NCI-H2196 (cell line): Measurements from ENCODE around the gene JPH4.

Experiments used
- DNase-seq: peaks from one replicate; lab custom pipeline; 2025; ENCODE audit not compliant: unreplicated experiment; lab: John Stamatoyannopoulos, UW

Gene JPH4

GRCh38 chr14:23580152-23580926 lies 1.7 kb upstream of the JPH4 start:
- no peak for DNase-seq

DNA sequence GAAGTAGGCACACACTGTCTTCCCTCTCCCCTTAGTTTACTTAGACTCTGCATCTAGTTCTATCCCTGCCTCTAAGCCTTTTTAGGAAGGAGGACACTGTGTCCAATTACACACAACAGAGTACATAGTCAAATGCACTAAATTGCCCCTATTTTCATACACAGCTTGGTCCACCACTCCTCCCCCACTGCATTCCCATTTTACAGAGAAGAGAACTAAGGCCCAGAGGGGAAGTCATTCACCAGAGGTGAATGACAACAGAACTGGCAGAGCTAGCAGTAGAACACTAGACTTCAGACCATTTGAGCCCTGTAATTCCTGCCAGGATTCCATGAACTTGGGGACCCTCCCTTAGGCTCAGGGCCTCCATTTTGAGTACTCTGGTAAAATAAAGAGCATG lies 1.1 kb upstream of the JPH4 start:
- DNase-seq = no peak

- no peak for DNase-seq
Measured at GRCh38 chr14:23579311-23579630, 681 bp upstream of the JPH4 start.

DNA sequence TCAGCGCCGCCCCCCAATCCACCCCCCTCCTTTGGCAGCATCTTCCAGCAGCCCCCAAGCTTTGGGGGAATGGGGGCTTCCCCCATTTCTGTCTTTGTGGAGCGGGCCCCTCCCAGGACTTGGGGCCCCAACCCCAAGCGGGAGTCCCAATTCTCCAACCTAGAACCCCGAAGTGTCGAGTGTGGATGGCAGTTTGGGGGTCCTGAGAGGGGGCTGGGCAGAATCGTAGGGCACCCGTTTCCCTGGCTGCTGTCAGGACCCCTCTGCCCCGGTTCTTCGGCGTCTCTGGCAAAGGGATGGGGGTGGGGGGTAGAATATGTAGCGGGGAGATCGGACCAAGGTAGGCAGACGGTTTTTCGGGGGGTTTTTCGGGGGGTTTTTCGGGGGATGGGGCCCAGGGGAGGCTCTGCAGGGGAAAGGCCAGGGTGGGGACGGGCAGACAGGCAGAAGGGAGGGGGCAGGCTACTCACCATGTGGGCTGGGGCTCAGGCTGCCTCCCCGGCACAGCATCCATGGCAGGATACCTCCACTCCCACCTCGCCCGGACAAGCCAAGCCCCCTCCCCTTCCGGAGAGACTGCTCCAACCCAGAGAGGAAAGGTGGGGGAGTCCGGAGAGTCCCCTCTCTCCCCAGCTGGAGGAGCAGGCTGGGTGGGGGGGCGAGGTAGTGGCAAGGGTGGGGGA lies 739 bp downstream of the JPH4 start:
- DNase-seq = no peak

DNA sequence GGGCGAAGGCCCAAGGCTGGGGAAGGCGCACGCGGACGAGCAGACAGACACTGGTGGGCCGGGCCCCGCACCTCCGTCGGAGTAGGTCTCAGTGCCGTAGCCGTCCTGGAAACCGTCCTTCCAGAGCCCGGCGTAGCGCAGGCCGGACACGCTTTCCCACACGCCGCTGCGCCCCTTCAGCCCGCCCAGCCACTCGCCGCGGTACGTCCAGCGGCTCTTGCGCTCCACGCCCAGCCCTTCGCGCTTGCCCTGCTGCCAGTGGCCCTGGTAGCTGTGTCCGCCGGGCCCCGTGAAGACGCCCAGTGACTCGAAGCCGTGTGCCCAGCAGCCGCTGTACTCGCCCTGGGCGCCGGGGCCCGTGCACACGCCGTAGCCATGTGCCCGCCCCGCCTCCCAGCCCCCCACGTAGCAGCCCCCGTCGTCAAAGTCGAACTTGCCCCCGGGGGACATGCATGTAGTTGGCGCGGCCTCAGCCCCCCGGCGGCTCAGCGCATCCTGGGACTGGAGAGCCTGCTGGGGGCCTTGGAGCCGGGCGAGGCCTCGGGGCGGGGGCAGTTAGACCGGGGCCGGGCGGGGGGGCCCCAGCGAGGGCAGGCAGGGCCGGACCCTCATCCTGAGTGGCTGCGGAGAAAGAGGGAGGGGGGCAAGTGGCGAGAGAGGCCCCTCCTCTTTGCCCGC lies 1.4 kb downstream of the JPH4 start:
- no peak for DNase-seq

DNA sequence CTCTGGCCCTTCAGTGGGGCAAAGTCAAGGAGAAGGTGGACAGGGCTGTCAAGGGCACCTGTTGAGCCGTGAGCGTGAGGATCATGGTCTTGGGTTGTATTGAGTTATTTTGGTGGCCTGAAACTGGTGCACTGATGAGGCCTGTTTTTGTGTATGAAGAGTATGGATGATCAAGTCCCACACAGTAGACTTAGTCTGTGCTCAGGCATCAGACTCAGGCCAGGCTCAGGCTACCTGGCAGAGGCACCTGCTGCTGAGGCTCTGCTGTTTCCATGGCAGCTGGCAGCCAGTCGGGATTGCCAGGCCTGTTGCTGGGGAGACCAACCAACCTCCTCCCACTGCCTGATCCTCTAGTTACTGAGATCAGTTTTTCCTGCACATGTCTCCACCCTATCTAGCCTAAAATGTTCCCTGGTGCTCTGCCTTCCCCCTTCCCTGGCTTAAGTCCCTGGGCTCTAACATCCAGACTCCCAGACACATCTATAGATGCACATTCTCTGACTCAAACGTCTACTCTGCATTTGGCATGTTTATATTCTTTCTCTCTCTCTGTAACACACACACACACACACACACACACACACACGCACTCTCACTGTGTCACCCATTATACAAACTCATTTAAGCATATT lies 5.1 kb downstream of the JPH4 start:
- peak; percentile 84 for DNase-seq

- DNase-seq = no peak
Measured at GRCh38 chr14:23572836-23573235, 5.8 kb downstream of the JPH4 start.

DNA sequence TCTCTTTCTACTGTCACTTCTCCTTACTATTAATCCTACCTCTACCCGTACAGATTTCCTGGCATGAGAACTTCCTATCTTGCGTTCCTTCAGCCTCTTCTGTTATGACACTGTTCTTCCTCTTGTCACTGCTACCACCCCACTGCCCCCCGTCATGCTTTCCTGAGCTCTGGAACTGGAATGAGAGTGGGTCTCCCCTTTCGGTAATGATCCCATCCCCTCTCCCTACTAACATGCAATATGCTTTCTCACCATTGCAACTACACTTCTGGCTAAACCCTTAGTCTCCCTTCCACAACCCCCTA lies 6.1 kb downstream of the JPH4 start:
- no peak for DNase-seq

GRCh38 chr14:23571701-23572523 lies 6.7 kb downstream of the JPH4 start:
- no peak for DNase-seq

DNA sequence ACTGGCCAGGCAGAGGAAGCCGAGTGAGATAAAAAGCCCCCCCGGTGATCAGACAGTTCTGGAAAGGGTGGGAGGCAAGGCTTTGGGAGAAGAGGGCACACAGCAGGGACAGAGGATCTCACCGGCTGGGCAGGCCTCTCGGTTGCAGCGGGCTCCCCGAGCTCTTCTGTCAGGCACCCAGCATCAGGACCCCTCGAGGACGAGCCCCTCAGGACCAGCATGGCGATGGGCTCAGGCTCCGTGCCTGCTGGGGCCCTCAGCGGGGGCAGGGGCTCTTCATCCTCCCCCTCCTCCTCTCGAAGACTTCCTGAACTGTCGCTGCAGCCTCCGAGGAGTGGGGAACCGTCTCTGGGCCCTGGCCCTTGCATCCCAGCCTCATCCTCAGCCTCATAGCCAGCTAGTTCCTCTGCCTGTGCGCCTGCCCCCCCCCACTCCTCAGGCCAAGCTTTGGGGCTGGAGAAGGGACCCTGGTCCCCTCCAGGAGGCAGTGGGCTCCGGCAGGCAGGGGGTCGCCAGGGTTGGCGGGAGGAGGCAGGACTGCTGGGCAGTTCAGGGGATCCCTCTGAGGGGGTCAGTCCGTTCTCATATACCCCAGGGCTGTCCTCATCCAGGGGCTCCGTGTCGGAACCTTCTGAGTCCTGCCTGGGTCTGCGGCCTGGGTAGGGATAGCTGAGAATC lies 7.6 kb downstream of the JPH4 start:
- no peak for DNase-seq

GRCh38 chr14:23569443-23570151 lies 9.0 kb downstream of the JPH4 start:
- peak; percentile 92 for DNase-seq

DNA sequence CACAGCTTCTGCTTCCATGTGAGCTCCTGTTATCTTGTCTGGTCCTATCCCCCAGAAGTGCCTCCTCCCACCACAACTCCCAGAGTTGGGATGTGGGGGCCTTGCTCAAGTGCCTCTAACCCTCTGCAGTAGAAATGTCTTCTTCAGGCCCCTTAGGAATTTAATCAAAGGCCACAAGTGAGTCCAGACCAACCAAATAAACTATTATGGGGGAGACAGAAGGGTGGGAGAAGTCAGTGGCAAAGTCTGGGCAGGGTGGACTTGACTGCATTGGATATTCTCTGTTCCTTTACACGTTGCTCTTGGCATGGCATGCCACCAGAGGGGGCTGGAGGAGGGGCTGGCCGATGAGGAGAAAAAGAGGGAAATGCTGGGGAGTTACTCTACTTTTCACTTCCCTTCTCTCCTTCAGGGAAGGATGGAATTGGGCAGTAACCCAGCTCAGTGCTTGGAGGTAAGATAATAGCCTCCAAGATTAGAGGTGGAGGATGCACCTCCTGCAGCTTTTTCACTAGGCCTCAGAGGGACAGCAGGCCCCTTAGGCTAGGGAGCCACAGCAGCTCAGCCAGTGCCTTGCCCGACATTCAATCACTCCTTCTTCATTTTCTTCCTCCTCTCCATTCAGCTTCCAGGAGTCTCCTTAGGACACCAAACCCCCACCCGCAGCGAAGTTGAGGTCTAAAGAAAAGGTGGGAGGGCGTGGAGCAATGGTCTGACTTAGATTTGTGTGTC lies 9.8 kb downstream of the JPH4 start:
- peak; percentile 48 for DNase-seq

DNA sequence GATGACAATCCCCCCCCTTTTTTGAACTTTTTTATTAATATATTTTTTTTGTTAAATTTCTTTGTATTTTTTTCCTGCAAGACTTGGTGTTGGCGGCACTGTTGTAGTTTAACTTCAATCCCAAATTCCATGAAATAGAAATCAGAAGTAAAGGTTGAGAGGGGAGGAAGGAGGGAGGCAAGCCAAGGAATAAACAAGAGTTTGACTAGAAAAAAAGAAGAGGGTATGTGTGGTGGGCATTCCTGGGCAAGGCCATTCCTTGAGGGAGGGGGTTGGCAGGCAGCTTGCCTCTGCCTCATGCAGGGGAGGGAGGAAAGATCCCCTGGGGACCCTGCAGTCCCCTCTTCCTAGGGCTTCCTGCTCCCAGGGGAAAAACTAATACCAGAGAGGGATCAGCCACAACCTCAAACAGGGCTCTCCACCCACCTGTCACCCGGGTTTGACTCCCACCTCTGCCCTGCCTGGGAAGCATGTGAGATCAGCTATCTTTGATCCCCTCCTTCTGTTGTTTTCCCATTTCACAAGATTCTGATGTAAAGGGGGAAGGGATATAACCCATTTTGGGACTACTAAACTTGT lies 10.5 kb downstream of the JPH4 start:
- no peak for DNase-seq

GRCh38 chr14:23567186-23568020 lies 11.2 kb downstream of the JPH4 start, which contains the start of gene AP1G2:
Gene AP1G2 (minus strand): TSS chr14:23567791. CDS start chr14:23567314, 477 bp downstream.
- peak; percentile 89 for DNase-seq

DNA sequence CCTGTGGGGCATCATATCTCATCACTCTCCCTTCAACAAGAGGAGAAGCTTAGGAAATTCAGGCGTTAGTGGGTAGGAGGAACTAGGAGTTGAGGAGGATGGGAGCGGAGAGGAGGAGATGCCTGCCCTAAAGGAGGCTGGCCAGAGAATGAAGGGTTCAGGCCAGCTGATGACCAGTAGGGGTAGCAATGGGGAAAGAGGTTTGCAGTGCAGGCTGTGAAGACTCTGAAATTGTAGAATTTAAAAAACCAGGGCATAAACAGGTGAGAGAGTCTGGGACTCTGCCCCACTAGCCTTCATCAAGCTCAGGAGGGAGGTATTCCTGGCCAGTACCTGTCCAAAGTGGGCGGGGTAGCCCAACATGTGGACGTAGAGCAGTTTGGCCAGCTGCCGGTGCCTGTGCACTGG lies 11.8 kb downstream of the JPH4 start:
- DNase-seq = peak; percentile 48

DNA sequence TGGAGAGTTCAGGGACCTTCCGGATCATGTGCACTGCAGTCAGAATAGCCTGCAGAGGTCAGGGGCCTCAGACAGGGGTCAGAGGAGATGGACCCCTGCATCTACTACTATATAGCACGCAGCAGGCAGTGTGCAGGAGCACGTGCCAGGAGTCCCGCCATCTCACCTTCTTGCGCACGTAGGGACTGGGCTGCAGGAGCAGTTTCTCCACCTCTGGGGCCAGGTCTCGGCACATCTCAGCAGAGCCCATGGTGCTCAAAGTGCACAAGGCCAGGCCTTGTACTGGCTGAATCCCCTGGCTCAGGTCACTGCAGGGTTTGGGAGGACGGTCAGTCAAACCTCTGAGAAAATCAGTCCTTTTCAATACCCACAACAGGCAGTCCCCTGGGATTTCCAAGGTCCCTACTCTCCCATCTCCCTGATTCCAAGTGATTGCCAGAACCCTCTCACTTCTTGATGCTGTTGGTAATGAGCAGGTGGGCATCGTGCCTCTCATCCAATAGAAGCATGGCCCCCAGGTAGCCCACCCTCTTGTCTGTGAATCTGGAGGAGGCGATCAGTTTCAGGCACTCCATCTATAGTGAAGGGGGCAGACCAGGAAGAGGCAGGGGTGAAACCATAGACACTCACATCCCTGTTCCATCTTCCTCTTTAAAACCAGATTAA lies 12.3 kb downstream of the JPH4 start:
- DNase-seq = no peak

DNA sequence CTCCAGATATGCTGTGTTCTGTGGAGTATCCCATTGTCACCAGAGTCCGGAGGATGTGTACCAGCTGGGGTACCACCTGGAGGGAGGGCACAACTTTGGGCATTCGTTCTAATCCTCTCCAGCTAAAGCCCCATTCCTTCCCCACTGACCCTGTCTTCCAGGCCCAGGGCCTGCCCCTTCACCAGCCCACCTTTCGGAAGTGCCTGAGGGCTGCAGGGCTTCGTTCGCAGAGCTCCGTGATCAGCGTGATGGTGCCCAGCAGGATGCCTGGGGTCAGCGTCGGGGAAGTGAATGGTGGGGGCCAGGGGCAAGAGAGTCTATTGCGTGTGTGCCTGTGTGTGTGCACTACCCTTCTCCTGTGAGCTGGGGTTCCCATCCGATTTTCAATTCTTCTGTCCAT lies 13.0 kb downstream of the JPH4 start:
- no peak for DNase-seq
